ENCODE measurements around the gene CD52. TPM values are rescaled to one million over a fixed set of nuclear protein-coding genes. Genes with fewer than 3 reads are reported as not detected.

Gene CD52
- total RNA-seq, result not detected in 2 replicates

GRCh38 chr1:26317612-26318337, at the start of gene CD52:
Gene CD52 (plus strand): TSS chr1:26317958. CDS start chr1:26318018, 60 bp downstream.

GRCh38 chr1:26279456-26280332, 38.1 kb upstream of the CD52 start, which contains the start of gene SH3BGRL3:
Gene SH3BGRL3 (plus strand): TSS chr1:26280086. CDS start chr1:26280156, 70 bp downstream.

GRCh38 chr1:26306290-26307229, 11.2 kb upstream of the CD52 start, which contains the start of gene UBXN11:
Gene UBXN11 (minus strand): TSS chr1:26306636. CDS start chr1:26302883, 3,753 bp downstream.

GRCh38 chr1:26353976-26354820, 36.4 kb downstream of the CD52 start, which contains the start of gene CRYBG2:
Gene CRYBG2 (minus strand): TSS chr1:26354130. CDS start chr1:26346657, 7,473 bp downstream.

Other genes starting within 250 kb of the CD52 start
- gene PDIK1L, start 206.1 kb upstream of the CD52 start, total RNA-seq, result 3.2 and 4.2 TPM in 2 replicates
- 3.1 and 7.9 TPM in 2 replicates for gene FAM110D, start 158.9 kb upstream of the CD52 start, total RNA-seq
- not detected in 2 replicates for gene C1orf232, start 149.0 kb upstream of the CD52 start, total RNA-seq
- 15.6 and 29.1 TPM in 2 replicates for gene ZNF593, start 148.1 kb upstream of the CD52 start, total RNA-seq
- not detected in 2 replicates for gene ZNF593OS, start 146.1 kb upstream of the CD52 start, total RNA-seq
- gene CNKSR1, start 140.5 kb upstream of the CD52 start, total RNA-seq, result 0.31 TPM in 1 of 2 replicates, not detected in the other
- not detected in 2 replicates for gene CATSPER4, start 127.4 kb upstream of the CD52 start, total RNA-seq
- 8.6 and 12.3 TPM in 2 replicates for gene CEP85, start 83.8 kb upstream of the CD52 start, total RNA-seq
- gene SH3BGRL3, start 37.9 kb upstream of the CD52 start, total RNA-seq, result 14.6 and 20.7 TPM in 2 replicates
- gene UBXN11, start 11.3 kb upstream of the CD52 start, total RNA-seq, result 2.3 and 4.5 TPM in 2 replicates
- 0.31 TPM in 1 of 2 replicates, not detected in the other for gene CRYBG2, start 36.2 kb downstream of the CD52 start, total RNA-seq
- not detected in 2 replicates for gene ZNF683, start 54.8 kb downstream of the CD52 start, total RNA-seq
- not detected in 2 replicates for gene LIN28A, start 92.9 kb downstream of the CD52 start, total RNA-seq
- gene DHDDS, start 114.4 kb downstream of the CD52 start, total RNA-seq, result 33.0 and 56.8 TPM in 2 replicates
- gene HMGN2, start 154.5 kb downstream of the CD52 start, total RNA-seq, result 142 and 291 TPM in 2 replicates
- gene RPS6KA1, start 211.8 kb downstream of the CD52 start, total RNA-seq, result 15.4 TPM in 2 replicates